HG02885 (cell line): Measurements from ENCODE around the gene RESP18.

Source experiments
- ATAC-seq: cut with Tn5 transposase; IDR thresholded peaks from one replicate; pipeline ENCODE4 v1.9.1; 2021; ENCODE audit warnings: mild to moderate bottlenecking; ENCODE audit not compliant: unreplicated experiment, poor library complexity

The RESP18 gene

DNA sequence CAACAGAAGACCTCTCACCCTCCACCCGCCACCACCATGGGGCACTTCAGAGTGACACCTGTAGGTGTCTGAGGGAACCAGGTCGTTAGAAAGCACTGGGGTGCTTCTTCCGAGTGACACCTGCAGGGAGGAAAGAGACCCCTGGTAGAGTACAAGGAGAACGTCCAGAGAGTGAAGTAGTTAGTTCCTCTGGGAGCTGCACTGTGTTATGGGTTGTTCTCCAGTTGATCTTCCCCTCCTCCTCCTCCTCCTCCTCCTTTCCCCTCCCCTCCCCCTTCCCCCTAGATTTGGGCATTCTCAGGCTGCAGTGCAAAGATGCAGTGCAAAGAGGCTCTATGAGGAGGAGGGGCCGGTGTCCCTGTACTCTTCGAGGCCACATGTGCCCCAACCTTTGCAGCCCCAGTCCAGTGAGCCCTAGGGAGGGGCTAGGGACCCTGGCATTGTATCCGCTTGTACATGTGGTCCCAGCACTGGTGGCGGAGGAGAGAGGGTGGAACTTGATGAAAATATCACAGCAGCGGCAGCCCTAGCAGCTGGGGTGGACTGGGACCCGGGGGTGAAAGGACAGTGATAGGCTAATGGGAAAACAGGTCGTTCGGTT is 52.5 kb downstream of the RESP18 start:
- ATAC-seq, result no peak

DNA sequence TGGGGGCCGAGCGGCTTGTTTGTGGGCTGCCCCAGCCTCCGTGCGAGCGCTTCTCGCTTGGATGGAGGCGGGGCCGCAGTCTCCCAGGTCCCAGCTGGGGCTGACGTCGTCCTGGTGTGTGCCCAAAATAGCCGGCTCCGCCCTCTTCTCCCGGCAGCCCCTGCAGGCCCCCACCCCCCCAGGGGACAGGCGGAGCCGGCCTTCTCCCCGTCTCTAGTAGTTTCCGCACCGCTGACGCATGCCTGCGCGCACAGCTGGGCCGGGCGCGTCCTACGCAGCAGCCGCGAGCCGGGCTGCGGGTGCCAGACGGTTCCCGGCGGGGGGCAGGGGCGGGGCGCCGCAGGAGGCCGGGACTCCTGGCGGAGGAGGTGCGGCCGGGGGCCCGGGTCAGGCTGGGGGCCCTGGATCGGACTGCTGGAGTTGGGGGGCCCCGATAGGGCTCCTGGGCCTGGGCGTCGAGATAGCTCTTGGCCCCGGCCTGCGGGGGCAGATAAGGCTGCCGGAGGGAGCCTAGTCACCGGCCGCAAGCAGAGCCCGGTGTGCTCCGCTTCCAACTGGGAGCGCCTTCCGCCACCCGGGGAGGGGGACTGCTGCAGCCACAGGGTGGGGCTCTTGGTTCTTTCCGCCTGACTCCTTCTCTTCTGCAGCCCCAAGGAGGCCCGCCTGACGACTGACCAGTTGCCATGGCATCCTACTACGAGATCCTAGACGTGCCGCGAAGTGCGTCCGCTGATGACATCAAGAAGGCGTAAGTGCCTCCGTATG is 53.2 kb downstream of the RESP18 start, which contains the start of gene DNAJB2:
DNAJB2 (plus strand) TSS at position 216 of the 765 bp plus-strand sequence; CDS start at position 684, 468 bp downstream.
- ATAC-seq, result peak; percentile 85

DNA sequence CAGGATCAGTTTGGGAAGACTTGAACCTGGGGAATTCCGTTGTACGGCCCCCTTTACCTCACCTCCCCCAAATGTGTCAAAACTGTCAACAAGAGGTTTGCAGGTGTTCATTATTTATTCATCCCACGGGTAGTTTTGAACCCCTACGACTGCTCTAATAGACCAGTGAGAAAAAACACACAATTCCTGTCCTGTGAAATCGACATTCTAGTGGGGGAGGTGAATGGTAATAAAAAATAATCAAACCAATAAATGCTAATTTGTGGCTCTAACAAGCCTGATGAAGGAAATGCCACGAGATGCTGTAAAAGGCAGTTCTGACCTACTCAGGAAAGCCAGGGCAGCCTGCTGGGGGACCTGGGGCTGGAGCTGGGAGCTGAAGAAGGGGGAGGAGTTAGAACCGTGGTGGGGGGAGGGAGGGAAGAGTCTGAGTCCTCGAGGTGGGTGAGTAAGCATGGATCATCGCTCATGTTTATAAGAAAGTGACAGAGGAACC is 53.8 kb downstream of the RESP18 start:
- no peak for ATAC-seq

DNA sequence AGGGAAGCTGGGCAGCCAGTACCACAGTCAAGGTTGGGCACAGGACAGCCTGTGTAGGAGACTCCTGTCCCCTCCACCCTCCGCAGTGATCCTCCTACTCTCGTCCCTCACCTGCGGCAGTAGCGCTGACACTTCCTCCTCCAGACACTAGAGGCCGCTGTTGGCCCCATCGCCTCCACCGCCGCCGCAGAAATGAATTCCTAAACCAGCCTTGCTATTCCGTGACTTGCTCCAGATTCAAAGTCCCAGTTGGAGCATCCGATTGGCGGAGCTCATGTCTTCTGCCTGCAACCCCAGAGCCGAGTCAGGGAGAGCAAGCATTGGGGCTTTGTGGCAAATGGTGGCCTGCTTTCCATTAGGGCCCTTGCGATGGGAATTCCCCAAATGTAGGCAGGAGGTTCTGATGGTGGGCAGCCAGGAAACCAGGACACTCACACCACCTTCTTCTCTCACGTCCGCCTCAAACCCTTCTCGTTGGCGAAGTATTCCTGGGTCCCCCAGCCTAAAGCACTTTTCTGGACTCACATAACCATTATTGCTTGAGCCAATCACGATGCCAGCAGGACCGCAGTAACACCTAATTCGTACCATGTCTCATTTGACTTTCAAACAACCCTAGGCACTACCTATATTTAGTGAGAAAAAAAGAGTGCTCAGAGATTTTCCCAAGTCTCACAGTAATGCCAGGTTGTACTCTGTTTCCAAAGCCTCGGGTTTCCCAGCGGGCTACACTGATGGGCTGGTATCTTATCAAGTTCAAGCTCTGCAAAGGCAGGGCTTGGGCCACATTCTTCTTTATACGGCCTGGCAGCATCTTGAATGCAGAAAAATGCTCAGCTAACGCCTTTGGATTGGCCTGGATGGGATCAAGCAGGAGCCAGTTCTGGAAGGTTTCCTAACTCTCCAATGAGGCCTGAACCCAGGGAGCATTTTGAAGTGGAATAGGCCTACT is 54.6 kb downstream of the RESP18 start:
- peak; percentile 33 for ATAC-seq
